GM10847 (cell line): ENCODE results near the gene TAGLN3.

Experiments used
- POLR2A ChIP-seq: IDR thresholded peaks from 2 replicates; pipeline ENCODE4 v1.6.1; 2011; ENCODE audit not compliant: insufficient read length; ENCODE audit errors: extremely low read depth

TAGLN3 gene

GRCh38 chr3:112013784-112014143, 15.0 kb downstream of the TAGLN3 start:
- no peak for TF ChIP-seq POLR2A

- no peak for TF ChIP-seq POLR2A
Observed at GRCh38 chr3:112017091-112017490, 18.4 kb downstream of the TAGLN3 start.

- no peak for TF ChIP-seq POLR2A
Observed at GRCh38 chr3:112018712-112019111, 20.0 kb downstream of the TAGLN3 start.

GRCh38 chr3:112019716-112020115, 21.0 kb downstream of the TAGLN3 start:
- TF ChIP-seq POLR2A, result no peak

GRCh38 chr3:112020674-112021085, 22.0 kb downstream of the TAGLN3 start:
- TF ChIP-seq POLR2A, result no peak

- TF ChIP-seq POLR2A, result no peak
Observed at GRCh38 chr3:112027142-112027541, 28.4 kb downstream of the TAGLN3 start.

GRCh38 chr3:112027826-112028225, 29.1 kb downstream of the TAGLN3 start:
- TF ChIP-seq POLR2A, result no peak

- TF ChIP-seq POLR2A, result no peak
Observed at GRCh38 chr3:112030901-112031300, 32.2 kb downstream of the TAGLN3 start.

- no peak for TF ChIP-seq POLR2A
Observed at GRCh38 chr3:112032098-112032731, 33.5 kb downstream of the TAGLN3 start.

GRCh38 chr3:112034436-112034835, 35.7 kb downstream of the TAGLN3 start, which contains the start of gene TMPRSS7:
Gene TMPRSS7 (plus strand): TSS chr3:112034736. CDS start chr3:112034846, 110 bp downstream.
- no peak for TF ChIP-seq POLR2A

GRCh38 chr3:112035241-112035640, 36.5 kb downstream of the TAGLN3 start:
- TF ChIP-seq POLR2A, result no peak

- TF ChIP-seq POLR2A, result no peak
Observed at GRCh38 chr3:112038863-112039262, 40.1 kb downstream of the TAGLN3 start.

GRCh38 chr3:112041321-112041720, 42.6 kb downstream of the TAGLN3 start:
- TF ChIP-seq POLR2A, result no peak

GRCh38 chr3:112042842-112043280, 44.1 kb downstream of the TAGLN3 start:
- TF ChIP-seq POLR2A, result no peak

- no peak for TF ChIP-seq POLR2A
Observed at GRCh38 chr3:112043621-112044201, 45.0 kb downstream of the TAGLN3 start.

- no peak for TF ChIP-seq POLR2A
Observed at GRCh38 chr3:112046599-112046998, 47.9 kb downstream of the TAGLN3 start.

- no peak for TF ChIP-seq POLR2A
Observed at GRCh38 chr3:112047264-112047663, 48.5 kb downstream of the TAGLN3 start.
